HG03196 (cell line): ENCODE data around the gene AMER2.
"Not testable (repeated sequence)": the region's sequence is repeated elsewhere in the genome, so short reads cannot be mapped to it uniquely, and the experiment has no call there.

Experiments
- ATAC-seq: cut with Tn5 transposase; IDR thresholded peaks from one replicate; pipeline ENCODE4 v1.9.1; 2021; ENCODE audit not compliant: unreplicated experiment

AMER2 gene

GRCh38 chr13:25181597-25181996 is 9.5 kb upstream of the AMER2 start:
- peak; percentile 28 for ATAC-seq

GRCh38 chr13:25180775-25181537 is 8.9 kb upstream of the AMER2 start:
- ATAC-seq = peak; percentile 58

GRCh38 chr13:25179832-25180774 is 8.0 kb upstream of the AMER2 start:
- no peak for ATAC-seq

- no peak for ATAC-seq
These were observed 6.9 kb upstream of the AMER2 start for GRCh38 chr13:25179011-25179410.

GRCh38 chr13:25178070-25178469 is 6.0 kb upstream of the AMER2 start:
- no peak for ATAC-seq

GRCh38 chr13:25177636-25178035 is 5.5 kb upstream of the AMER2 start:
- no peak for ATAC-seq

GRCh38 chr13:25177012-25177411 is 4.9 kb upstream of the AMER2 start:
- no peak for ATAC-seq

GRCh38 chr13:25175431-25175830 is 3.3 kb upstream of the AMER2 start:
- ATAC-seq = no peak

GRCh38 chr13:25175026-25175425 is 2.9 kb upstream of the AMER2 start:
- ATAC-seq = no peak

- no peak for ATAC-seq
These were observed 2.2 kb upstream of the AMER2 start for GRCh38 chr13:25174304-25174703.

- ATAC-seq = no peak
These were observed 179 bp upstream of the AMER2 start for GRCh38 chr13:25172303-25172630.

GRCh38 chr13:25171170-25171516 is 945 bp downstream of the AMER2 start:
- ATAC-seq = no peak

GRCh38 chr13:25170554-25171111 is 1.5 kb downstream of the AMER2 start:
- no peak for ATAC-seq

- ATAC-seq = no peak
These were observed 2.0 kb downstream of the AMER2 start for GRCh38 chr13:25169951-25170553.

GRCh38 chr13:25169356-25169755 is 2.7 kb downstream of the AMER2 start:
- ATAC-seq = no peak

- no peak for ATAC-seq
These were observed 3.3 kb downstream of the AMER2 start for GRCh38 chr13:25168790-25169189.

GRCh38 chr13:25167382-25168174 is 4.5 kb downstream of the AMER2 start:
- ATAC-seq = no peak

GRCh38 chr13:25166306-25166705 is 5.8 kb downstream of the AMER2 start:
- ATAC-seq = no peak

GRCh38 chr13:25165663-25166062 is 6.4 kb downstream of the AMER2 start:
- ATAC-seq = no peak

GRCh38 chr13:25165163-25165562 is 6.9 kb downstream of the AMER2 start:
- not testable (repeated sequence) for ATAC-seq

- no peak for ATAC-seq
These were observed 14.4 kb downstream of the AMER2 start for GRCh38 chr13:25157681-25158080.
